ENCODE measurements around the gene YPEL5. TPM values are rescaled to one million over a fixed set of nuclear protein-coding genes. Genes with fewer than 3 reads are reported as not detected.

YPEL5 gene
- total and polyA plus RNA-seq, 10 of the 15 experiments (the other 5 are each of a cell fraction or from before 2014, with no cell fraction given): 18.8 to 47.3 (median 21.7) TPM

- Histone ChIP-seq H3K4me3 (no peak overlapping the region), H3K36me3 (ENCODE audit: control insufficient read depth in 2 of 2, insufficient read depth in 2 of 2, low read length in 1 of 2) (no peaks in the 10 kb centered on the region), H4K20me1 (ENCODE audit: control insufficient read depth, insufficient read depth) (no peaks in the 10 kb centered on the region), H3K27me3 (replicated peaks in 1 of 2; ENCODE audit: control insufficient read depth in 2 of 2, insufficient read depth in 2 of 2, low read length in 1 of 2) (peaks cover 0 to 2% of the 10 kb centered on the region in 2 experiments; a peak in 1 of 4 replicates), H3K4me1 (ENCODE audit: control insufficient read depth, insufficient read depth, low read length) (no peaks in the 10 kb centered on the region; the same call in 1 of the 2 replicates), H3K27ac (ENCODE audit: control insufficient read depth, insufficient read depth) (no peak overlapping the region), H3K4me2 (ENCODE audit: control insufficient read depth, insufficient read depth) (no peak overlapping the region), H3K79me2 (ENCODE audit: control insufficient read depth, insufficient read depth, low read length) (no peaks in the 10 kb centered on the region), H3K9me3 (replicated peaks; ENCODE audit: control insufficient read depth, insufficient read depth, low read length) (no peaks in the 10 kb centered on the region), H2AFZ (ENCODE audit: control insufficient read depth, low read depth, low read length) (no peak overlapping the region), H3K9ac (ENCODE audit: control insufficient read depth, insufficient read depth, low read length) (no peak overlapping the region)
- CTCF ChIA-PET: interaction anchor here (0.6 to 11.2 kb wide), 105 partner anchors 9 to 1325 kb away, joined by 3 to 724 read pairs (median 5); partner anchors contain the start of genes GALNT14, LBH, LCLAT1 and YPEL5
- FAIRE-seq (peak; percentile 95), DNase-seq (ENCODE audit: low read depth, low spot score) (peak; percentile 57), ATAC-seq (peak; percentile 99)
- WGBS (ENCODE audit: insufficient coverage, insufficient replicate concordance, low lambda C conversion rate, missing lambda C conversion rate): 4% methylated on average over 7 of the region's 7 CpGs
- SMC1A ChIA-PET (ENCODE audit: uncharacterized antibody, unreplicated experiment): interaction anchor here (0.6 to 10.0 kb wide), 63 partner anchors 9 to 1005 kb away, joined by 3 to 379 read pairs (median 6); partner anchors contain the start of genes LBH, LCLAT1 and YPEL5
- no TSS peak for BruUV-seq (replicated peaks)
- RAD21 ChIA-PET (ENCODE audit: unreplicated experiment): interaction anchor here (0.7 to 9.7 kb wide), 54 partner anchors 9 to 1832 kb away, joined by 3 to 420 read pairs (median 5); partner anchors contain the start of genes LBH, LCLAT1 and YPEL5
- intact Hi-C loops (cut with micrococcal nuclease; ENCODE audit: unreplicated experiment) (loop anchor here (1.0 to 10.0 kb wide), 4 partner anchors 42 to 700 kb away; no protein-coding TSS in a partner anchor), in situ Hi-C loops (cut with MboI) (loop anchor here (5.0 to 25.0 kb wide), 3 partner anchors 542 to 1170 kb away; no protein-coding TSS in a partner anchor)
- POLR2A ChIA-PET: interaction anchor here (0.7 to 3.9 kb wide), 7 partner anchors 16 to 568 kb away, joined by 3 to 20 read pairs (median 5); partner anchors contain the start of gene LBH
- peak; percentile 57; the same call in 1 of the 2 replicates for TF ChIP-seq RB1 (IDR thresholded peaks at IDR 0.05; ENCODE audit: borderline replicate concordance)
- peak; percentile 92 for TF ChIP-seq RAD21 (IDR thresholded peaks at IDR 0.05; ENCODE audit: insufficient read depth, low read depth, low read length)
- TF ChIP-seq, protein P1, sequence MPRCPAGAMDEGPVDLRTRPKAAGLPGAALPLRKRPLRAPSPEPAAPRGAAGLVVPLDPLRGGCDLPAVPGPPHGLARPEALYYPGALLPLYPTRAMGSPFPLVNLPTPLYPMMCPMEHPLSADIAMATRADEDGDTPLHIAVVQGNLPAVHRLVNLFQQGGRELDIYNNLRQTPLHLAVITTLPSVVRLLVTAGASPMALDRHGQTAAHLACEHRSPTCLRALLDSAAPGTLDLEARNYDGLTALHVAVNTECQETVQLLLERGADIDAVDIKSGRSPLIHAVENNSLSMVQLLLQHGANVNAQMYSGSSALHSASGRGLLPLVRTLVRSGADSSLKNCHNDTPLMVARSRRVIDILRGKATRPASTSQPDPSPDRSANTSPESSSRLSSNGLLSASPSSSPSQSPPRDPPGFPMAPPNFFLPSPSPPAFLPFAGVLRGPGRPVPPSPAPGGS (IDR thresholded peaks at IDR 0.05; ENCODE audit: borderline replicate concordance, insufficient read depth, low read depth, low read length, poor library complexity, severe bottlenecking): no peak
- TF ChIP-seq ZNF384 (IDR thresholded peaks at IDR 0.05; ENCODE audit: borderline replicate concordance, low read depth, low read length): peak; percentile 97
- TF ChIP-seq, protein P2, sequence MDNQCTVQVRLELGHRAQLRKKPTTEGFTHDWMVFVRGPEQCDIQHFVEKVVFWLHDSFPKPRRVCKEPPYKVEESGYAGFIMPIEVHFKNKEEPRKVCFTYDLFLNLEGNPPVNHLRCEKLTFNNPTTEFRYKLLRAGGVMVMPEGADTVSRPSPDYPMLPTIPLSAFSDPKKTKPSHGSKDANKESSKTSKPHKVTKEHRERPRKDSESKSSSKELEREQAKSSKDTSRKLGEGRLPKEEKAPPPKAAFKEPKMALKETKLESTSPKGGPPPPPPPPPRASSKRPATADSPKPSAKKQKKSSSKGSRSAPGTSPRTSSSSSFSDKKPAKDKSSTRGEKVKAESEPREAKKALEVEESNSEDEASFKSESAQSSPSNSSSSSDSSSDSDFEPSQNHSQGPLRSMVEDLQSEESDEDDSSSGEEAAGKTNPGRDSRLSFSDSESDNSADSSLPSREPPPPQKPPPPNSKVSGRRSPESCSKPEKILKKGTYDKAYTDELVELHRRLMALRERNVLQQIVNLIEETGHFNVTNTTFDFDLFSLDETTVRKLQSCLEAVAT (IDR thresholded peaks at IDR 0.05): no peak
- peak; percentile 20; the same call in 1 of the 2 replicates for TF ChIP-seq JUNB (IDR thresholded peaks at IDR 0.05)
- TF ChIP-seq NKRF (conservative IDR thresholded peaks at IDR 0.05): no peak
- TF ChIP-seq, protein P3, sequence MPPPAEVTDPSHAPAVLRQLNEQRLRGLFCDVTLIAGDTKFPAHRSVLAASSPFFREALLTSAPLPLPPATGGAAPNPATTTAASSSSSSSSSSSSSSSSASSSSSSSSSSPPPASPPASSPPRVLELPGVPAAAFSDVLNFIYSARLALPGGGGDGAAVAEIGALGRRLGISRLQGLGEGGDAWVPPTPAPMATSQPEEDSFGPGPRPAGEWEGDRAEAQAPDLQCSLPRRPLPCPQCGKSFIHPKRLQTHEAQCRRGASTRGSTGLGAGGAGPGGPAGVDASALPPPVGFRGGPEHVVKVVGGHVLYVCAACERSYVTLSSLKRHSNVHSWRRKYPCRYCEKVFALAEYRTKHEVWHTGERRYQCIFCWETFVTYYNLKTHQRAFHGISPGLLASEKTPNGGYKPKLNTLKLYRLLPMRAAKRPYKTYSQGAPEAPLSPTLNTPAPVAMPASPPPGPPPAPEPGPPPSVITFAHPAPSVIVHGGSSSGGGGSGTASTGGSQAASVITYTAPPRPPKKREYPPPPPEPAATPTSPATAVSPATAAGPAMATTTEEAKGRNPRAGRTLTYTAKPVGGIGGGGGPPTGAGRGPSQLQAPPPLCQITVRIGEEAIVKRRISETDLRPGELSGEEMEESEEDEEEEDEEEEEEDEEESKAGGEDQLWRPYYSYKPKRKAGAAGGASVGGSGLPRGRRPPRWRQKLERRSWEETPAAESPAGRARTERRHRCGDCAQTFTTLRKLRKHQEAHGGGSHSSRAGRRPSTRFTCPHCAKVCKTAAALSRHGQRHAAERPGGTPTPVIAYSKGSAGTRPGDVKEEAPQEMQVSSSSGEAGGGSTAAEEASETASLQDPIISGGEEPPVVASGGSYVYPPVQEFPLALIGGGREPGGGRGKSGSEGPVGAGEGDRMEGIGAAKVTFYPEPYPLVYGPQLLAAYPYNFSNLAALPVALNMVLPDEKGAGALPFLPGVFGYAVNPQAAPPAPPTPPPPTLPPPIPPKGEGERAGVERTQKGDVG (CRISPR knock-in tag; IDR thresholded peaks at IDR 0.05): no peak
- TF ChIP-seq HSF1 (IDR thresholded peaks at IDR 0.05; ENCODE audit: low read depth, low read length): no peak
- no peak for TF ChIP-seq CREM (IDR thresholded peaks at IDR 0.05; ENCODE audit: low read depth)
- TF ChIP-seq SUZ12 (IDR thresholded peaks at IDR 0.05; ENCODE audit: unreplicated experiment): no peak
Observed at GRCh38 chr2:30165050-30165520, 18.3 kb downstream of the YPEL5 start.

All from GM12878 (cell line).